Measurements from ENCODE around the gene PRSS33. TPM values are rescaled to one million over a fixed set of nuclear protein-coding genes. Genes with fewer than 3 reads are reported as not detected.

Gene PRSS33
- total and polyA plus RNA-seq, 9 of the 15 experiments (the other 6 are each of a cell fraction or from before 2014, with no cell fraction given) = not detected

DNA sequence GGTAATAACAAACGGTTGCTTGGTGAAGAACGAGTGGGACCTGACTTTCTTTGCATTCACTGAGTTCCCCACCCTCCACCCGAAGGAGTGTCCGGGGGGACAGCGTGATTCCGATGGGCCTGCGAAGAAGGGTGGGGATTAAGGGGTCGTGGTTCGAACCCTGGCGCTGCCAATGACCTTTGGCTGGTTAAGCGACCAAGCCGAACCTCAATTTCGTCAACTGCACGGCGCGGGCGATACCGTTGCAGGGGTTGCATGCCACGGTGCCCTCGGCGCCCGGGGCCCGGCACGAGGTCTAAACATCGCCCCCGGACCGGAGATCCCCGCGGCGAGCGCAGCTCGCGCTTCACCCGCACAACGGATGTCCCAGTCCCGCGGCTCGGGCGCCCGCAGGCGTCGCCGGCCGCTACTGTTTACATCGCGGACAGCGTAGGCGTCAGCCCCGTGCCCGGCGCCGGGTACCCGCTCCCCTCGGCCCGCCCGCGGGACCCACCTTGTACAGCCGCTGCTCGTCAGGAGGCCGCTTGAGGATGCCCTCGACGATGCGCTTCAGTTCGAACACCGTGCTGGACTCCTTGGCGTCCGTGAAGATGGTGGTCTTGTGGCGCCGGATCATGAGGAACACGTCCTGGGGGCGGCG is 10.7 kb downstream of the PRSS33 start:
- Histone ChIP-seq H3K27me3 (ENCODE audit: control insufficient read depth in 2 of 2, insufficient read depth in 2 of 2, low read length in 2 of 2) (no peaks in the 10 kb centered on the region), H3K4me2 (ENCODE audit: insufficient read depth, low read length) (peak overlapping the region; percentile 97), H3K9me1 (ENCODE audit: control insufficient read depth, insufficient read depth, low read length) (no peaks in the 10 kb centered on the region), H3K27ac (ENCODE audit: extremely low read depth, low read depth, low read length) (peak overlapping the region; percentile 88), H3K36me3 (ENCODE audit: control insufficient read depth, insufficient read depth, low read length) (peaks cover 49% of the 10 kb centered on the region), H3K79me2 (ENCODE audit: control insufficient read depth, insufficient read depth, low read length) (peaks cover 39% of the 10 kb centered on the region), H3K4me1 (replicated peaks in 1 of 2; ENCODE audit: control insufficient read depth in 2 of 2, insufficient read depth in 2 of 2, low read length in 2 of 2) (peaks cover 11 to 42% of the 10 kb centered on the region in 2 experiments; a peak in 4 of 5 replicates), H3K9me3 (replicated peaks; ENCODE audit: control insufficient read depth, insufficient read depth, low read depth, low read length) (no peaks in the 10 kb centered on the region), H3K4me3 (peak overlapping the region; percentile 97), H3K9ac (ENCODE audit: insufficient read depth in 1 of 2, low read depth in 2 of 2, low read length in 2 of 2) (peak overlapping the region; percentile 84 to 94), H2AFZ (ENCODE audit: low read depth, low read length) (peak overlapping the region; percentile 75), H4K20me1 (replicated peaks; ENCODE audit: control insufficient read depth, insufficient read depth, low read length) (peaks cover under 1% of the 10 kb centered on the region; the same call in 1 of the 2 replicates)
- TSS peak; percentile 42 for BruUV-seq (replicated peaks)
- in situ Hi-C loops (cut with MboI) = no loop called here
- FAIRE-seq = no peak
- ChIA-PET CTCF (ENCODE audit: low intra/inter-chr PET ratio) (interaction anchor here (0.6 kb wide), 1 partner anchor 23 kb away, joined by 4 read pairs; no protein-coding TSS in a partner anchor), POLR2A (interaction anchor here (0.6 to 3.9 kb wide), 8 partner anchors 7 to 38 kb away, joined by 3 to 28 read pairs (median 8); partner anchors contain the start of gene SRRM2)
- peak; percentile 7; the same call in 2 of the 3 replicates for ATAC-seq
- WGBS (ENCODE audit: insufficient coverage, low coverage, missing lambda C conversion rate) = under 1% methylated on average over 65 of the region's 72 CpGs
- intact Hi-C loops (cut with micrococcal nuclease) = loop anchor here (5.0 kb wide), 1 partner anchor 41 kb away; the partner anchor contains the start of gene PRSS21
- peak in 3 of 4 experiments; percentile 32 to 71 (median 70) for DNase-seq (ENCODE audit: extremely low read depth in 1 of 4, low spot score in 3 of 4)
- TF ChIP-seq ELF1 (tag; IDR thresholded peaks at IDR 0.05) (no peak), ADNP (tag; IDR thresholded peaks at IDR 0.05) (no peak), MAZ (CRISPR knock-in tag; conservative IDR thresholded peaks at IDR 0.05 in 1 of 2, IDR thresholded peaks at IDR 0.05 in 1 of 2) (no peak), TAF7 (tag; IDR thresholded peaks at IDR 0.05) (no peak), BHLHE40 (IDR thresholded peaks at IDR 0.05; ENCODE audit: low read length) (0 out of 2 replicates have a peak, but pooled peaks have one; percentile 10), MCM3 (IDR thresholded peaks at IDR 0.05) (no peak), RB1 (IDR thresholded peaks at IDR 0.05; ENCODE audit: low read depth) (0 out of 2 replicates have a peak, but pooled peaks have one; percentile 24), TAF9B (IDR thresholded peaks at IDR 0.05; ENCODE audit: partially characterized antibody) (no peak), ZBTB17 (CRISPR knock-in tag; IDR thresholded peaks at IDR 0.05) (0 out of 2 replicates have a peak, but pooled peaks have one; percentile 18), NR3C1 (CRISPR knock-in tag; IDR thresholded peaks at IDR 0.05) (no peak), HDAC2 (IDR thresholded peaks at IDR 0.05) (no peak), HNRNPH1 (optimal IDR thresholded peaks at IDR 0.05; ENCODE audit: low read depth, low read length) (no peak), KAT2B (IDR thresholded peaks at IDR 0.05; ENCODE audit: low read depth, low read length) (no peak), HDAC3 (IDR thresholded peaks at IDR 0.05; ENCODE audit: borderline replicate concordance, partially characterized antibody) (no peak)
- TF ChIP-seq, protein P1, sequence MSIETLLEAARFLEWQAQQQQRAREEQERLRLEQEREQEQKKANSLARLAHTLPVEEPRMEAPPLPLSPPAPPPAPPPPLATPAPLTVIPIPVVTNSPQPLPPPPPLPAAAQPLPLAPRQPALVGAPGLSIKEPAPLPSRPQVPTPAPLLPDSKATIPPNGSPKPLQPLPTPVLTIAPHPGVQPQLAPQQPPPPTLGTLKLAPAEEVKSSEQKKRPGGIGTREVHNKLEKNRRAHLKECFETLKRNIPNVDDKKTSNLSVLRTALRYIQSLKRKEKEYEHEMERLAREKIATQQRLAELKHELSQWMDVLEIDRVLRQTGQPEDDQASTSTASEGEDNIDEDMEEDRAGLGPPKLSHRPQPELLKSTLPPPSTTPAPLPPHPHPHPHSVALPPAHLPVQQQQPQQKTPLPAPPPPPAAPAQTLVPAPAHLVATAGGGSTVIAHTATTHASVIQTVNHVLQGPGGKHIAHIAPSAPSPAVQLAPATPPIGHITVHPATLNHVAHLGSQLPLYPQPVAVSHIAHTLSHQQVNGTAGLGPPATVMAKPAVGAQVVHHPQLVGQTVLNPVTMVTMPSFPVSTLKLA (conservative IDR thresholded peaks at IDR 0.05) = peak in 1 of 2 experiments; percentile 40; a peak in 1 of 4 replicates
- TF ChIP-seq, protein P2, sequence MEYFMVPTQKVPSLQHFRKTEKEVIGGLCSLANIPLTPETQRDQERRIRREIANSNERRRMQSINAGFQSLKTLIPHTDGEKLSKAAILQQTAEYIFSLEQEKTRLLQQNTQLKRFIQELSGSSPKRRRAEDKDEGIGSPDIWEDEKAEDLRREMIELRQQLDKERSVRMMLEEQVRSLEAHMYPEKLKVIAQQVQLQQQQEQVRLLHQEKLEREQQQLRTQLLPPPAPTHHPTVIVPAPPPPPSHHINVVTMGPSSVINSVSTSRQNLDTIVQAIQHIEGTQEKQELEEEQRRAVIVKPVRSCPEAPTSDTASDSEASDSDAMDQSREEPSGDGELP (CRISPR knock-in tag; IDR thresholded peaks at IDR 0.05; ENCODE audit: borderline replicate concordance) = peak; percentile 17; the same call in 1 of the 2 replicates
- TF ChIP-seq, protein P3, sequence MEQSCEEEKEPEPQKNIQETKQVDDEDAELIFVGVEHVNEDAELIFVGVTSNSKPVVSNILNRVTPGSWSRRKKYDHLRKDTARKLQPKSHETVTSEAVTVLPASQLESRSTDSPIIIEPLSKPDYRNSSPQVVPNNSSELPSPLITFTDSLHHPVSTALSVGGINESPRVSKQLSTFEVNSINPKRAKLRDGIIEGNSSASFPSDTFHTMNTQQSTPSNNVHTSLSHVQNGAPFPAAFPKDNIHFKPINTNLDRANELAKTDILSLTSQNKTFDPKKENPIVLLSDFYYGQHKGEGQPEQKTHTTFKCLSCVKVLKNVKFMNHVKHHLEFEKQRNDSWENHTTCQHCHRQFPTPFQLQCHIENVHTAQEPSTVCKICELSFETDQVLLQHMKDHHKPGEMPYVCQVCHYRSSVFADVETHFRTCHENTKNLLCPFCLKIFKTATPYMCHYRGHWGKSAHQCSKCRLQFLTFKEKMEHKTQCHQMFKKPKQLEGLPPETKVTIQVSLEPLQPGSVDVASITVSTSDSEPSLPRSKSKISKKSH (CRISPR knock-in tag; IDR thresholded peaks at IDR 0.05) = no peak
- TF ChIP-seq, protein P4, sequence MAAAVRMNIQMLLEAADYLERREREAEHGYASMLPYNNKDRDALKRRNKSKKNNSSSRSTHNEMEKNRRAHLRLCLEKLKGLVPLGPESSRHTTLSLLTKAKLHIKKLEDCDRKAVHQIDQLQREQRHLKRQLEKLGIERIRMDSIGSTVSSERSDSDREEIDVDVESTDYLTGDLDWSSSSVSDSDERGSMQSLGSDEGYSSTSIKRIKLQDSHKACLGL (CRISPR knock-in tag; IDR thresholded peaks at IDR 0.05; ENCODE audit: borderline replicate concordance, poor library complexity, severe bottlenecking) = no peak

Measured in K562 (cell line).